NT2/D1 (cell line): ENCODE data around the gene ADTRP.
"Not testable (repeated sequence)": the region's sequence is repeated elsewhere in the genome, so short reads cannot be mapped to it uniquely, and the experiment has no call there.

Experiments
- DNase-seq: peaks from one replicate; pipeline ENCODE4 v3.0.0-alpha.2; 2011; ENCODE audit warnings: low read depth, low spot score
- H3K27me3 ChIP-seq: 2 replicates; pipeline ENCODE4 v1.6.0; 2011; ENCODE audit warnings: mild to moderate bottlenecking; ENCODE audit not compliant: insufficient read length, insufficient read depth
- H3K36me3 ChIP-seq: 2 replicates; pipeline ENCODE4 v1.6.1; 2011; ENCODE audit warnings: mild to moderate bottlenecking, low read length, mixed read lengths; ENCODE audit not compliant: insufficient read depth, insufficient read length
- H3K4me1 ChIP-seq: 2 replicates; pipeline ENCODE4 v1.5.1; 2011; ENCODE audit not compliant: insufficient read depth, insufficient read length
- H3K4me3 ChIP-seq: 2 replicates; pipeline ENCODE4 v1.5.1; 2011; ENCODE audit warnings: low read depth; ENCODE audit not compliant: insufficient read length
- H3K9ac ChIP-seq: 2 replicates; pipeline ENCODE4 v1.6.0; 2011; ENCODE audit warnings: low read depth; ENCODE audit not compliant: insufficient read length
- H3K9me3 ChIP-seq: 2 replicates; pipeline ENCODE4 v1.5.1; 2011; ENCODE audit warnings: mild to moderate bottlenecking, low read length; ENCODE audit not compliant: insufficient read depth
- SUZ12 ChIP-seq: IDR thresholded peaks from 2 replicates; pipeline ENCODE4 v1.6.1; 2011; ENCODE audit not compliant: insufficient read length, insufficient read depth; ENCODE audit errors: extremely low read depth
- YY1 ChIP-seq: IDR thresholded peaks from 2 replicates; pipeline ENCODE4 v1.6.1; 2011; ENCODE audit not compliant: insufficient read length, insufficient read depth
- ZNF274 ChIP-seq: IDR thresholded peaks from 2 replicates; pipeline ENCODE4 v1.6.1; 2011; ENCODE audit warnings: mild to moderate bottlenecking, low read depth, low read length

ADTRP gene

DNA sequence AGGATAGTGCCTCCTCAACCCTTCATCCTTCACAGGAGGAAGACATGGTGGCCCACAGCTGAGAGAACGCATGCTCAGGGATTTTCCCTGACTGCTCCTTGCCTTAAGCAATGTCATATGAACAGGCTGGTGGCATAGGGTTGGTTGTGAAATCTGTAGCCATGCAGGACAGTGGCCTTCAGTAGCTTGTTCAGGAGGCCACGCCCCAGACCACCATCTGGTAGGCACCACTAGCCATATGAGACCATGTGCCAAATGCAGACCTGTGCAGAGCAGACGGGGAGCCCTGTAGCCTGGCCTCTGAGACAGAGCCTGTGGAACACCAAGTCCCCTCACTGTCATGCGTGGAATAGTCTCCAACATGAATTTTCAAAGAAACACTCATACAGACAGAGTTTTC lies 76.5 kb downstream of the ADTRP start:
- Histone ChIP-seq H3K9me3 (no peaks in the 10 kb centered on the region), H3K4me1 (no peaks in the 10 kb centered on the region), H3K36me3 (no peaks in the 10 kb centered on the region), H3K9ac (no peak overlapping the region), H3K27me3 (no peaks in the 10 kb centered on the region), H3K4me3 (no peak overlapping the region)
- TF ChIP-seq ZNF274, result no peak
- no peak for TF ChIP-seq YY1
- TF ChIP-seq SUZ12, result no peak
- no peak for DNase-seq

DNA sequence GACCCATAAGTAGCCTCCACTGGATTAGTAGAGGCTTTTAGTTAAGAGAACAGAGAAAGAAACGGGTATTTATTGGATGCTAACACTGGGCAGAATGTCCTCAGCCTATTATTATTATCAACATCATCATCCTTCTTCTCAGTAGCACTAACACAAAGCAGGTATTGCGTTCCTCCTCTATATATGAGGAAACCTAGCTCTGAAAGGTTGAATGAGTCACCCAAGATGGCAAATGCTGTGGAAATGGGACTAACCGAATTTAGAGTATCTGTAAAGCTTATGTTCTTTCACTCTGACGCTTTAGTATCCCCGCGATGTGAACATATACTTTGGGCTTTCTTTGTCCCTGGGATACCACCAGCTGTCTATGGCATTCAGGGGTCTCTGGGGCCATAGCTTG lies 77.0 kb downstream of the ADTRP start:
- Histone ChIP-seq H3K9me3 (no peaks in the 10 kb centered on the region), H3K36me3 (no peaks in the 10 kb centered on the region), H3K4me1 (no peaks in the 10 kb centered on the region), H3K4me3 (no peak overlapping the region), H3K27me3 (no peaks in the 10 kb centered on the region), H3K9ac (no peak overlapping the region)
- TF ChIP-seq ZNF274, result no peak
- DNase-seq, result no peak

DNA sequence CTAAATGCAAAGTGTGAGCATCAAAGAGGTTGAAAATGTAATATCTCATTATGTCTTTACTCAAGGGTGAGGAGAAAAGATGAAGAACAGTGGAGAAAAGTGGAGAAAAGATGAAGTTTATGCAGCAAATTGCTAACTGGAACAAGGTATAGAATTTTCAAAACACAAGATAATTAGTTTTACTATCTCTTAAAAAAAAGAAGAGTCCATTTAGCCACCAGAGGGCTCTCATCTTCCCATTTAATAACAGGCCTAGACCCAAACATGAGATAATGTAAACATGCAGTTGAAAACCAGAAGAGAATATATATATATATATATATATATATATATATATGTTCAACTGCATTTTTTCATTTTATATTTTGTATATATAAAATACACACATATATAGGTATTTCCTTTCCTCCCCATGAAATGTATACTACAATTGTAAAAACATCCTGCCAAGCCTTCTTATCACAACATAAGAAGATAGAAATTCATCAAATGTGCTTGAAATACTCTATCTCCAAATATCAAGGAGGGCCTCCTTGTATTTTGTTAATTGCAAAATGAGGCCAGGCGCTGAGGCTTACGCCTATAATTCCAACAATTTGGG lies 78.4 kb downstream of the ADTRP start:
- 0 out of 2 replicates have a peak, but pooled peaks cover 4% of the 10 kb centered on the region for H3K9me3 ChIP-seq
- no peaks in the 10 kb centered on the region for H3K36me3 ChIP-seq
- DNase-seq, result no peak
- TF ChIP-seq YY1 (no peak), SUZ12 (no peak), ZNF274 (no peak)
- no peaks in the 10 kb centered on the region for H3K4me1 ChIP-seq
- no peaks in the 10 kb centered on the region for H3K27me3 ChIP-seq
- H3K9ac ChIP-seq, result no peak overlapping the region
- H3K4me3 ChIP-seq, result no peak overlapping the region

DNA sequence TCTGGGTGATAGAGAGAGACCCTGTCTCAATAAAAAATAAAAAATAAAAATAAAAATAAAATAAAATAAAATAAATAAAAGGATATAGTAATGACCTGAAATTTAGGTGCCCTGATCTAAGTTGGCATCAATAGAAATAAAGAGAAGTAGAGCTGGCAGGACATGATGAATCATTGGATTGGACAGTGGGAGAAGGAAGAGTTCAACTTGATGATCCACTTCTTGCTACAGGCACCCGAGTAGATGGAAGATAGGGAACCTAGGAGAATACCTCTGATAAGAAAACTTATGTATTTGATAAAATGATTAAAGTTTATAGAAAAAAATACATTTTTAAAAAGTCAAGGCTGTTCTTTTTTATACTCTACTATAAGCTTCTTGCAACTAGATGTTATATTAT lies 79.0 kb downstream of the ADTRP start:
- no peak for DNase-seq

DNA sequence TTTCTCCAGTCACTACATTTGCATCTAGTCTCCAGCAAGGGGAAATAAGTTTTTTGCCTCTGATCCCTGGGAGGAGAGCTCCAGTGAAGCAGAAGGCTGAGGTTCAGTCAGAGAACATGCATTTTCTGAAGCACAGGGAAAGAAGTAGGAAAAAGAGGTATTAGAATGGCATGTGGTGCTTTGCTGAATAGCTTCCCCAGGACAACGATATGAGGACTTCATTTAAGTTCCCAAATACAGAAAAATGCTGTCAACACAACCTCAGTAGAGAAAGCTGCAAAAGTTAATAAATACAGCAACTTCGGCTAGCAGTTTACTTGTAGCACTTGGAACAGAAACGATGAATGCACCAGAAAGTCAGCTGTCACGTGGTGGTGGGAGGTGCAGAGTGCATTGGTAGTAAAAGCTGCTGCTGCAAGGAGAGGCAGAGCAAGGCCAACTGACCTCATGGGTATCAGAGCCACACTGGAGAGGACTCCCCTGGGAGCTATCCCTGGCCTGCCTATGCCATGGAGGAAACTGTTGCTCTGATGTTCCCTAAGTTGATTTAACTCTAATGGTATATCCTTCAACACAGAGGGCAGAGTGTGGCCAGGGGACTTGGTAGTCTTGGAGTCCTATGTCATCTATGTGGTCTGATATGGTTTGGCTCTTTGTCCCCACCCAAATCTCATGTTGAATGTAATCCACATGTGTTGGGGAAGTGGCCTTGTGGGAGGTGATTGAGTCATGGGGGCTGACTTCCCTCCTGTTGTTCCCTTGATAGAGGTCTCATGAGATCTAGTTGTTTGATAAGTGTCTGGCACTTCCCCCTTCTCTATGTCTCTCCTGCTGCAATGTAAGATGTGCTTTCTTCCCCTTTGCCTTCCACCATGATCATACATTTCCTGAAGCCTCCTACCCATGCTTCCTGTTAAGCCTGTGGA lies 85.9 kb downstream of the ADTRP start:
- Histone ChIP-seq H3K4me3 (no peak overlapping the region), H3K9me3 (0 out of 2 replicates have a peak, but pooled peaks cover 4% of the 10 kb centered on the region), H3K4me1 (no peaks in the 10 kb centered on the region), H3K27me3 (no peaks in the 10 kb centered on the region), H3K36me3 (no peaks in the 10 kb centered on the region), H3K9ac (no peak overlapping the region)
- TF ChIP-seq YY1 (no peak), SUZ12 (no peak), ZNF274 (no peak)
- DNase-seq, result no peak

More for the DNA sequence above, 79.0 kb downstream of the ADTRP start:
- no peaks in the 10 kb centered on the region for H3K27me3 ChIP-seq
- H3K9ac ChIP-seq, result no peak overlapping the region
- no peaks in the 10 kb centered on the region for H3K4me1 ChIP-seq
- no peaks in the 10 kb centered on the region for H3K36me3 ChIP-seq
- no peak overlapping the region for H3K4me3 ChIP-seq
- 0 out of 2 replicates have a peak, but pooled peaks cover 4% of the 10 kb centered on the region for H3K9me3 ChIP-seq
- TF ChIP-seq YY1 (no peak), ZNF274 (no peak), SUZ12 (no peak)

DNA sequence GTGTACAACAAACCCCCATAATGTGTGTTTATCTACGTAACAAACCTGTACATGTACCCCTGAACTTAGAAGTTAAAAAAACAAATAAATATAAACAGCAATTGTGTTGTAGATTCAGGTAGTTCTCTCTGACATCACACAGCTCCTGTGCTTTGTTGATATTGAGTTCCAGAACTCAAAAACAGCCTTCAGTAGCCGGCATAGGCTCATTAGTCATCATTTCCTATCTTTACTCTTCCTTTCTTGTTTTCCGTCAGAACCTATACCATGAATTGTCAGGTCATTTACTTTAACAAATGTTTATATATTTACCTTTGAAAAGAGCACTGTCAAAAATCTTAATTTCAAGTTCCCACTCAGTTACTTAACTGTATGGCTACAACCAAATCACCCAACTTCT lies 88.8 kb downstream of the ADTRP start:
- H3K9ac ChIP-seq, result no peak overlapping the region
- TF ChIP-seq YY1 (no peak), SUZ12 (no peak), ZNF274 (no peak)
- H3K27me3 ChIP-seq, result no peaks in the 10 kb centered on the region
- no peaks in the 10 kb centered on the region for H3K4me1 ChIP-seq
- no peaks in the 10 kb centered on the region for H3K36me3 ChIP-seq
- no peak overlapping the region for H3K4me3 ChIP-seq
- DNase-seq, result no peak
- H3K9me3 ChIP-seq, result no peaks in the 10 kb centered on the region

GRCh38 chr6:11689400-11689799 lies 89.2 kb downstream of the ADTRP start:
- DNase-seq, H3K27me3 ChIP-seq, H3K9ac ChIP-seq, H3K4me3 ChIP-seq, H3K4me1 ChIP-seq, H3K36me3 ChIP-seq, H3K9me3 ChIP-seq: not testable (repeated sequence)

- H3K27me3 ChIP-seq, result no peaks in the 10 kb centered on the region
- H3K9me3 ChIP-seq, result no peaks in the 10 kb centered on the region; the same call in 1 of the 2 replicates
- DNase-seq, result no peak
- no peak overlapping the region for H3K4me3 ChIP-seq
- H3K4me1 ChIP-seq, result no peaks in the 10 kb centered on the region
- no peaks in the 10 kb centered on the region for H3K36me3 ChIP-seq
- H3K9ac ChIP-seq, result no peak overlapping the region
- no peak for TF ChIP-seq YY1
- TF ChIP-seq ZNF274, result no peak
- TF ChIP-seq SUZ12, result no peak
Measured at GRCh38 chr6:11688425-11688709, 90.2 kb downstream of the ADTRP start.
